ENCODE measurements around the gene ARHGAP45.

ARHGAP45 gene

DNA sequence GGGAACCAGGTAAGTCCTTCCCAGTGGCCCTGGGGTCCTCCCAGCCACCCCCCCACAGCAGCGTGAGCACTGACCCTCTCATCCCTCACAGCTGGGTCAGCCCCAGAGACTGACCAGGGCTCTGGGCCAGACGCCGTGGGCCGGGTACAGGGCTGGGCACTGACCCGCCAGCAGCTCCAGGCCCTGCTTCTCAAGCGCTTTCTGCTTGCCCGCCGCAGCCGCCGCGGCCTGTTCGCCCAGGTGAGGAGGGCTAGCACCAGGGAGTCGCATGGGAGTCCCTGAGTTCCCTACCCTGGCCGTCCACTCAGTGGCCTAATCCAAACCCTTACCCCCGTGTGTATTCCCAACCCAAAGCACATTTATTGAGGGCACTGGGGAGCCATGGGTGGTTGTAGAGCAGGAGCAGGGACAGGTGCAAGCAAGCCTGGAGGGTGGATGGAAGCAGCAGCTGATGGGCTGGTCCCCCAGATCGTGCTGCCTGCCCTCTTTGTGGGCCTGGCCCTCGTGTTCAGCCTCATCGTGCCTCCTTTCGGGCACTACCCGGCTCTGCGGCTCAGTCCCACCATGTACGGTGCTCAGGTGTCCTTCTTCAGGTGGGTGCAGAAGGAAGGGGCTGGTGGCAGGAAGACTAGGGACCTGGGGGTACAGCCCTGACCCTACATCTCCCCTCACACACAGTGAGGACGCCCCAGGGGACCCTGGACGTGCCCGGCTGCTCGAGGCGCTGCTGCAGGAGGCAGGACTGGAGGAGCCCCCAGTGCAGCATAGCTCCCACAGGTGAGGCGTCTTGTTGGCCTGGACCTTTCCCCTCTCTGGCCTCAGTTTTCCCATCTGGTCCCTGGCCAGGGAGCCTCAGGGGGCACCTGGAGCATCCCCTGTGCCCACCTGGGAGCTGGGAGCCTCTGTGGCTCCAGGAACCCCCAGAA, 12.6 kb upstream of the ARHGAP45 start:
- DNase-seq: no peak

DNA sequence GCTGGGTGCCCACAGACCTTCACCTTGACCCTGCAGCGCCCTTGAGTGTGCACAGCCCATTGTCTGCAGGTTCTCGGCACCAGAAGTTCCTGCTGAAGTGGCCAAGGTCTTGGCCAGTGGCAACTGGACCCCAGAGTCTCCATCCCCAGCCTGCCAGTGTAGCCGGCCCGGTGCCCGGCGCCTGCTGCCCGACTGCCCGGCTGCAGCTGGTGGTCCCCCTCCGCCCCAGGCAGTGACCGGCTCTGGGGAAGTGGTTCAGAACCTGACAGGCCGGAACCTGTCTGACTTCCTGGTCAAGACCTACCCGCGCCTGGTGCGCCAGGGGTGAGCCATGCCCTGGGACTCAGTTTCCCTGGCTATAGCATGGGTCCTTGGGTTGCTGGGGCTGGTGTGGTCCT, 11.9 kb upstream of the ARHGAP45 start:
- no peak for DNase-seq

DNA sequence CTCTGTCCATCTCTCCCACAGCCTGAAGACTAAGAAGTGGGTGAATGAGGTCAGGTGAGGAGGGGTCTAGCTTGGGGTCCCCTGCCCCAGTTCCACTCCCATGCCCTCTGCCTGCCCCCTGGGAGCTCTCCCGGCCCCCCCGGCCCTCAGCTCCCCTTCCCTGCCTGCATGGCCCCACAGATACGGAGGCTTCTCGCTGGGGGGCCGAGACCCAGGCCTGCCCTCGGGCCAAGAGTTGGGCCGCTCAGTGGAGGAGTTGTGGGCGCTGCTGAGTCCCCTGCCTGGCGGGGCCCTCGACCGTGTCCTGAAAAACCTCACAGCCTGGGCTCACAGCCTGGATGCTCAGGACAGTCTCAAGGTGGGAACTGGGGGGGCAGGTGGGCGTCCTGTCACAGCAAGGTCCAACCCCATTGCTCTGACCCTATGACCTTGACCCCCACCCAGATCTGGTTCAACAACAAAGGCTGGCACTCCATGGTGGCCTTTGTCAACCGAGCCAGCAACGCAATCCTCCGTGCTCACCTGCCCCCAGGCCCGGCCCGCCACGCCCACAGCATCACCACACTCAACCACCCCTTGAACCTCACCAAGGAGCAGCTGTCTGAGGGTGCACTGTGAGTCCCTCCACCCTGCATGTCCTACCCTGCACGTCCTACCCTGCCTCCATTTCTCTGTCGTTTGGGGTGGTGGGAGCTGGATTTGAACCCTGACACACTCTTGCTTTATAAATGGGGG, 10.9 kb upstream of the ARHGAP45 start:
- DNase-seq: no peak

DNA sequence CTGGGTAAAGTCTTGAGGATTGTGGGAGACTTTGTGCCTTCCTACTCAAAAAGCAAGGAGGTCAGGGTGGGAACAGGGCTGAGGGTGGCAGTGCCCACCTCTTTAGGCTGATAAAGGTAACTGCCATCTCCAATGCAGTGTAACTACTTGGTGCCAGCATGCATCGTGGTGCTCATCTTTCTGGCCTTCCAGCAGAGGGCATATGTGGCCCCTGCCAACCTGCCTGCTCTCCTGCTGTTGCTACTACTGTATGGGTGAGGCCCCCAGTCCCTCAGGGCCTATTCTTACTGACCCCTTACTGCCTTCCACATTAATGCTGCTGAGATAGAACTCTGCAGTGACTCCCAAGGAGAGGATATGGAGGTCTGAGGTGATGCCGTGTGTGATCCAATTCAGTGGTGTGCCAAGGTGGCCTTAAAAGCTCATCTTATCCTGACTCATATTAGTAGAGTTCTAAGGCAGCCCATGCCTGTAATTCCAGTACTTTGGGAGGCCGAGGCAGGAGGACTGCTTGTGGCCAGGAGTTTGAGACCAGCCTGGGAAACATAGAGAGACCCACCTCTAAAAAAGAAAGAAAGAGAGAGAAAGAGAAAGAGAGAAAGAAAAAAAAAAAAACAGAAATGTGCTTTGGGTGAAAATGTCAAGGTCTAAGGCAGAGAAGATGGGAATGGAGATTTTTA, 9.7 kb upstream of the ARHGAP45 start:
- peak; percentile 70 for DNase-seq

DNA sequence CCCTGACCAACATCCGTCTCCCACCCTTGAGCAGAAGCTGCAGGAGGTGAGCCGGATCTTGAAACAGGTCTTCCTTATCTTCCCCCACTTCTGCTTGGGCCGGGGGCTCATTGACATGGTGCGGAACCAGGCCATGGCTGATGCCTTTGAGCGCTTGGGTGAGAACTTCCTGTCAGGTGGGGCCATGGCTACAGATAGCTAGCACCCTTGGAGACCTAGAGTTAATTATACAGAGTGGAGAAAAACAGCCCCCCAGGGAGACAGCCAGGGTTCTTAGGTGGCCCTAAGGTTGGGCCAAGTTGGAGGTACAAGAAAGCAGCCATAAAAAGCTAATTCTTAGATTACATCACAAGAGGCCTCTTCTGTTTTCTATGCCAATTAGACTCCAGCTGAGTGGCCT, 8.9 kb upstream of the ARHGAP45 start:
- no peak for DNase-seq

DNA sequence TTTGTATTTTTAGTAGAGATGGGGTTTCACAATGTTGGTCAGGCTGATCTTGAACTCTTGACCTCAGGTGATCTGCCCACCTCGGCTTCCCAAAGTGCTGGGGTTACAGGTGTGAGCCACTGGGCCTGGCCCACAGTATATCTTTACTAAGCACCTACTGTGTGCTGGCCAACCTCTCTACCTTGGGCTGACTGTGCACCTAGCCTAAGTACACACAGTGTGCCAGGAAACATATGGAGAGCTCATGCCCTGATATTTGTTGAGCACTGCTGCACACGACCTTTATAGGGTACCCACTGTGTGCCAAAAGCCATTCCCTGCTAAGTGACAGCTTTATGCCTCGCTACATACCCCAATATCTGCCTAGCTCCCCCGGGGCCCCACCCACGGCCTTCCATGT, 6.3 kb upstream of the ARHGAP45 start:
- DNase-seq: no peak

DNA sequence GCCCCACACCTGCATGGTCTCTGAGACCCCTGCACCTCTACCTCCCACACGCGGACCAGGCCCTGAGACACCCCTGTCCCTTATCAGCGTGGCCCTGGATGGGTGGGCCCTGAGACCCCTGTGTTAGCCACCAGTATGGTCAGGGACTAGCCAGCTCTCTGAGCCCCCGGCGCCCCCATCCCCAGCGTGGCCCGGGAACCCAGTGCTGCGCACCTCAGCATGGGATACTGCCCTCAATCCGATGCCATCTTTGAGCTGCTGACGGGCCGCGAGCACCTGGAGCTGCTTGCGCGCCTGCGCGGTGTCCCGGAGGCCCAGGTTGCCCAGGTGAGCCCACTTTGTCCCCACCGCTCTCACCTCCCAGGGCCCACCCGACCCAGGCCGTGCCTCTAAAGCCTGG, 5.0 kb upstream of the ARHGAP45 start:
- DNase-seq: no peak

DNA sequence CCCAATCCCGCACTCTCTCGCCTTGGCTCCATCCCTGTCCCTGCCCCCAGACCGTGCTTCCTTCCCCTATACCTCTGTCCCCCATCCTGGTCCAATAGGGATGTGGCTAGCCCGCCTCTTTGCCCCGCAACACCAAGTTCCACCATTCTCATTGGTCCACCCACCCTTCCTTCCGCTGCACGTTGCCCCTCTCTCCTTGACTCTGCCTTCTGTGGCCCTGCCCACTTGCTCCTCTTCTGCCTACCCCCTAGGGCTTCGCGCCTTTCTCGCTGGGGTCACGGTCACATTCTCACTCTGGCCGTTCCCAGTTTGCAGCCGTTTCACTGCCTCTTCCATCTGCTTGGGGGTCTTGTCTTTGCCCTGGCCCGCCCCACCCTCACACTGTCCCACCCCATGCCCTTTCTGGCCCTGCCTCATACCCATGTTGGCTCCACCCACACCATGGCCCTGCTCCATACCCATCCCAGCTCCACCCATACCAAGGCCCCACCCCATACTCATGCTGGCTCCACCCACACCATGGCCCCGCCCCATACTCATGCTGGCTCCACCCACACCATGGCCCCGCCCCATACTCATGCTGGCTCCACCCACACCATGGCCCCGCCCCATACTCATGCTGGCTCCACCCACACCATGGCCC, 4.5 kb upstream of the ARHGAP45 start:
- DNase-seq: no peak

DNA sequence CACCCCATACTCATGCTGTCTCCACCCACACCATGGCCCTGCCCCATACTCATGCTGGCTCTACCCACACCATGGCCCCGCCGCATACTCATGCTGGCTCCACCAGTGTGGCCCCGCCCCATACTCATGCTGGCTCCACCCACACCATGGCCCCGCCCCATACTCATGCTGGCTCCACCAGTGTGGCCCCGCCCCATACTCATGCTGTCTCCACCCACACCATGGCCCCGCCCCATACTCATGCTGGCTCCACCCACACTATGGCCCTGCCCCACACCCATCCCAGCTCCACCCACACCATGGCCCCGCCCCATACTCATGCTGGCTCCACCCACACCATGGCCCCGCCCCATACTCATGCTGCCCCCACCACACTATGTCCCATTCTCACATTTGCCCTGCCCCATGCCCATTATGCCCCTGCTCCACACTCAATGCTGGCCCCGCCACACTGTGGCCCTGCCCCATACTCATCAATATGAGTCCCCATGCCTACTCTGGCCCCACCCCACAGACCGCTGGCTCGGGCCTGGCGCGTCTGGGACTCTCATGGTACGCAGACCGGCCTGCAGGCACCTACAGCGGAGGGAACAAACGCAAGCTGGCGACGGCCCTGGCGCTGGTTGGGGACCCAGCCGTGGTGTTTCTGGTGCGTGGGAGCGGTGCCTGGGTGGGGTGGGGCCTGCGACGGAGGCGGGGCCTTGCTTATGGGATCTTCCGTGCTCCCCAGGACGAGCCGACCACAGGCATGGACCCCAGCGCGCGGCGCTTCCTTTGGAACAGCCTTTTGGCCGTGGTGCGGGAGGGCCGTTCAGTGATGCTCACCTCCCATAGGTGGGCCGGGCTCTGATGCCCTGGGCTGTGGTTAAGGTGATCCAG, 3.7 kb upstream of the ARHGAP45 start:
- DNase-seq: no peak

DNA sequence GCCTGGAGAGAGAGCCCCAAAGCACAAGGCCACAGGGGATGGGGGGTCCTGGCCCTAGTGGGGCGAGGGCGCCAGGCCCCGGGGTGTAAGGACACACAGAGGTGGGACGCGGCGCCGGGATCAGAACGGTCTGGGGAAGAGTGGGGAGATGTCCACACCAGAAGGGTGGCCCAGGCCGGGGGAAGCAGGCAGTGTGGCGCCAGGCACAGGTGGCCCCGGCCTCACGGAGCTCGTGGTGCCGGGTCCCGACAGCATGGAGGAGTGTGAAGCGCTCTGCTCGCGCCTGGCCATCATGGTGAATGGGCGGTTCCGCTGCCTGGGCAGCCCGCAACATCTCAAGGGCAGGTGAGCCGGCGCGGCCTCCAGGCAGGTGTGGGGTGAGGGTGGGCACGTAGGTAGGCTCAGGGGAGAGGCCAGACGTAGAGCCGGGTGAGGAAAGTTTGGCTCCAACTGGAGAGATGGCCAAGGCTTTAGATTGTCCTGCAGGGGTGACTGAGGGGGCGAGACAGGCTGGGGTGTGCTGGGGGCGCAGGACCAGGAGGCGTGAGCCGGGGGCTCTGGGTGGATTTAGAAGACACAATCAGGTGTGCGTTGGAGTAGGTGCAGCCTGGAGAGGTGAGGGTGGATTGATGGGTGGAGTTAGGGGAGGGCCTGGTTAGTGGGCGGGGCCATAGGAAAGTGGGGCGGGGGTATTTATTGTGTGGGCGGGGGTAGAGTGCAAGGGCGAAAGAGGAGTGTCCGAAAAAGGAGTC, 2.9 kb upstream of the ARHGAP45 start:
- no peak for DNase-seq

DNA sequence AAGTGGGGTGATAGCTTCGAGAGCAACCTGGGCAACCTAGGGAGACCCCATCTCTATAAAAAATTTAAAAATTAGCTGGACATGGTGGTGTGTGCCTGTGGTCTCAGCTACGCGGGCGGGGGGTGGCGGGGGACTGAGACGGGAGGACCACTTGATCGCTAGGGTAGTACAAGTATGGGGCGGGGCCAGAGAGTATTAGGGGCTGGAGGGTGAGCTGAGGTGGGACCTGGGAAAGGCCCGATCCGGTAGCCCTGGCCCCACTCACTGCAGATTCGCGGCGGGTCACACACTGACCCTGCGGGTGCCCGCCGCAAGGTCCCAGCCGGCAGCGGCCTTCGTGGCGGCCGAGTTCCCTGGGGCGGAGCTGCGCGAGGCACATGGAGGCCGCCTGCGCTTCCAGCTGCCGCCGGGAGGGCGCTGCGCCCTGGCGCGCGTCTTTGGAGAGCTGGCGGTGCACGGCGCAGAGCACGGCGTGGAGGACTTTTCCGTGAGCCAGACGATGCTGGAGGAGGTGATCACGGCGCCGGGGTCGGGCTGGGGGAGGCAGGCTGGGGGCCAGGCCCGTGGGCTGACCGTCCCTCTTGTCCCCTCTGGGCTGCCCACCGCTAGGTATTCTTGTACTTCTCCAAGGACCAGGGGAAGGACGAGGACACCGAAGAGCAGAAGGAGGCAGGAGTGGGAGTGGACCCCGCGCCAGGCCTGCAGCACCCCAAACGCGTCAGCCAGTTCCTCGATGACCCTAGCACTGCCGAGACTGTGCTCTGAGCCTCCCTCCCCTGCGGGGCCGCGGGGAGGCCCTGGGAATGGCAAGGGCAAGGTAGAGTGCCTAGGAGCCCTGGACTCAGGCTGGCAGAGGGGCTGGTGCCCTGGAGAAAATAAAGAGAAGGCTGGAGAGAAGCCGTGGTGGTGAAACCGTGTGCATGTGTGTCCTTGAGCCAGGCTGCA, 2.0 kb upstream of the ARHGAP45 start:
- DNase-seq: peak; percentile 67

DNA sequence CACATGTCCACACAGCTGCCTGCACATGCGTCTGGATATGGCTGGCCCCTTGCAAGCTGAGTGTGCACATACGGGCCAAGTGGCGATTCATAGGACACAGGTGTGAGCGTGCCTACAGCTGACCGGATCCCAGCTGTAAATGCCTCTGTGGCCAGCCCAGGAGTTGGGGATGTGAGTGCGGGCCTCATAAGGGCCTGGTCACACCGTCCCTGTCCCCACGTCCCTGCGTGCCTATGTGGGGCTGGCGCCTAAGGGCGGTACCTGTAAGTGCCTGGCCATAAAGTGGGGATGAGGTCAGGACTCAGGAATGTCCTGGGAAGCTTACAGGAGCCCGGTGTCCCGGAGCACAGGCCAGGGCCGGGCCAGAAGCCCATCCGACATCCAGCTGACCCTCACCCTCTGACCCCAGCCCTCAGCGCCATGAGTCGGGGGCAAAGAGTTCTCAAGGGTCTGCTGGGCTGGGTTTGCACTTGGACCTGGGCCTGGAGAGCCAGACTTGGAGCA, 1.3 kb upstream of the ARHGAP45 start:
- no peak for DNase-seq

DNA sequence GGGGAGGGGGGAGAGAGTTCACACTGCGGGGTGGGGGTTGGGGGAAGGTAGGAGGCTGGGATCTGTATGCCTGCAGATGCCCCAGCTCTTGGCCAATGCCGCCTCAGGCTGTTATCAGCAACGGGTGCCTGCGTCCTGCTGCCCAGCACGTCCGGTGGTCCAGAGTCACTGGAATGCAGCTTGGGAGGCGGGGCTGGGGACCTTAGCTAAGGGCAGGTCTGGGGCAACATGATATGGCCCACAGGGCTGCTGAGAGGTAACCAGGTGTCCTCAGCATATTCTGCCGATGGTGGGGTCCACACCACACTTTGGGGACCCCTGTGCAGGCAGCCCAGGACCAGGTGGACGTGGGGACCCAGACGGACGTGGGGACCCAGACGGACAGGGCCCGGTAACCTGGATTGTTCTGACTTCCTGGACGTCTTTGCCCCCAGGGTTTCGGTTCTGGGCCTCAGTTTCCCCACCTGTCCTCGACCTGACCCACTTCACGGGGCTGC, 668 bp upstream of the ARHGAP45 start:
- DNase-seq: no peak

DNA sequence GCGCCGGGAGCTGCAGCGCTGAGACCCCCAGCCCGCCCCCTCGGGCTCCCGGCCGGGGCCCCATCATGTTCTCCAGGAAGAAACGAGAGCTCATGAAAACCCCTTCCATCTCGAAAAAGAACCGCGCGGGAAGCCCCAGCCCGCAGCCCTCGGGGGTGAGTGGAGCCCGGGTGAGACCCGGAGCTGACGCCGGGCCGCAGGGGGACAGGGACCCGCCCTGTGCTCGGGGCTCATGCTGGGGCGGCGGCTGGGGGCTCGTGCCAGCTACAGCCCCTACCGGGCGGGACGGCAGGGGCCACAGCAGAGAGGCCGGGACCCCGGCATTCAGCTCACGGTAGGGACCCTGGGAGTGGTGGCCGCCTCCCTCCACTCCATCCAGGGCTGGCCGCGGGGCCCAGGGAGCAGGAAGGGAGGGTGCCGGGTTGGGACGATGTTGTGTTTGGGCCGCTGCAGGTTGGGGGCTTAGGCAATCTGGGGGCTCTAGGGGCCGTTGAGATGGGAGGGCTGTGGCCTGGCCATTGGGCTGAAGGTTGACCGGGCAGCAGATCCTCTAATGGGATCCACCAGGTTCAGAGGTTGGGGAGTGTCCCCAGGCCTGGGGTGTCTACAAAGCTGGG, 482 bp downstream of the ARHGAP45 start:
- no peak for DNase-seq

DNA sequence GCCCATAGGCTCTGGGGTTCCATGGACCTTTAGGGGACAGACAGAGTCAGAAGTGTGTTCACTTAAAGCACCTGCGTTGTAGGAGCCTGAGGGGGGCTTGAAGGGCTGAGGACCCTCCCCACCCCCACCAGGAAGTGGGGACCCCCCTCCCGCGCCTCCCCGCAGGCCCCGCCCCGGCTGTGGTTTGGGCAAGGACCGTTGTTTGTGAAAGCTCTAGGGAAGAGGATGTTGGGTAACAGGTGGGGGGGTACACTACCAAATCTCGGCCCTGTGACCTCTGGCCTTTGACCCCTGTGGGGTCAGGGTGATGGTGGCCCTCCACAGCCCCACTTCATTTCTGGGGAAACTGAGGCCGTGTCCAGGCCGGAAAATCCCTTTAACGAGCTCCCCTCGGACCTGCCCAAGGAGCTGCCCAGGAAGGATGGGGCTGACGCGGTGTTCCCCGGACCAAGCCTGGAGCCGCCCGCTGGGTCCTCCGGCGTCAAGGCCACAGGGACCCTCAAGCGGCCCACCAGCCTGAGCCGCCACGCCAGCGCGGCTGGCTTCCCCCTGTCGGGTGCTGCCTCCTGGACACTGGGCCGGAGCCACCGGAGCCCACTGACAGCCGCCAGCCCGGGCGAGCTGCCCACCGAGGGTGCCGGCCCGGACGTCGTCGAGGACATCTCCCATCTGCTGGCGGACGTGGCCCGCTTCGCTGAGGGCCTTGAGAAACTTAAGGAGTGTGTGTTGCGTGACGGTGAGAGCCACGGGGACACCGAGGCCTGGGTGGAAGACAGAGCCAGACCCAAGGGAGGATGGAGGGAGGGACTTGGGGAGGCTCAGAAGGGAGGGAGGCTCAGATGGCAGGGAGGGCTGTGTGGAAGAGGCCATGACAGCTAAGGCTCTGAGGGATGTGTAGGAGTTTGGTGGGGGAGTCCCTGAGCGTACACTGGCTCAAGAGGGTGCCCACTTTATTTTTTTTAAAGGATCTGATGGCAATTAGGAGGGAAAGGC, 1.3 kb downstream of the ARHGAP45 start:
- no peak for DNase-seq

DNA sequence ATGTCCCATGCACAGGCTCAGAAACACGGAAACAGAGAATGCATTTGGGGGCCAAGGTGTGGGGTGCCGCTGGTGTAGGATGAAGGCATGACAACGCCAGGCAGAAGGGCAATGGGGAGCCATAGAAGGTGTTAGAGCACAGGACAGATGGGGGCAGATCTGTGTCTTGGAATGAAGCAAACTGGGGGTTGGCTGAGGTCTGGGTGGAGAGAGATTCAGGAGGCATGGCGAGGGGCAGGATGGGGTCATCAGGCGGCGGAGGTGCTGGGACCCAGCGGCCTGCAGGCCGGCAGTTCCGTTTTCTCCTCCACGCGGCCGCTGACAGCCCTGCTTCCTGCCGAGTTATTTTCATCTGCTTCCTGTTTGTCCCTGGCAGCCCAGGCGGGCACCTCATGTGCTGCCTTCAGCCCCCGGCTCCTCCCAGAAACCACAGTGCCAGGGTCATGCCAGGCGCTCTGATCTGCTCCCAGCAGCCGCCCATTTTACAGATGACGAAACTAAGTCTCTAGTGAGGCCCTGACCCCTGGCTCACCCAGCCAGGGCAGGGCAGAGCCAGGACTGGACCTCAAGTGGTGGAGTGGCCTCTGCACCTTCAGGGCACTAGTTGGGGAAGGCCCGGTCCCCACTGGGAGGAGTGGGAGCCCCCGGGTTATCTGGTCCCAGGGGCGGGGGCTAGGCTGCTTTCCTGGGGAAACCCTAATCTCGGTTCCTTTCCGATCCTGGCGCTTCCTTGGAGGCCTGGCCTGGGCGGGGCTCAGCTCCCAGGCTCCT, 2.2 kb downstream of the ARHGAP45 start:
- DNase-seq: no peak

DNA sequence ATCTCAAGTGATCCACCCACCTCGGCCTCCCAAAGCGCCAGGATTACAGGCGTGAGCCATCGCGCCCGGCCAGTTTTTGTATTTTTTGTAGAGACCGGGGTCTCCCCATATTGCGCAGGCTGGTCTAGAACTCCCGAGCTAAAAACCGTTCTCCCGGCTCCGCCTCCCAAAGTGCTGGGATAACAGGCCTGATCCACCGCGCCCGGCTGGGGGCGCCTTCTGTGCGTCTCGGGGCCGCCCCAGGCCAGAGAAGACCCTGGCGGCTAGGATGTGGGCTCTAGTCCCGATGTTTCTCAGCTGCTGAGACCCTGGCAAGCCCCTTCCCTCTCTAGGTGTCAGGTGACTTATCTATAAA, 3.6 kb downstream of the ARHGAP45 start:
- no peak for DNase-seq

Measured in NCI-H2171 (cell line).